A673 (cell line): Measurements from ENCODE around the gene LRRC55. TPM values are rescaled to one million over a fixed set of nuclear protein-coding genes. Genes with fewer than 3 reads are reported as not detected.

Experiments used
- BruUV-seq: library from RNA; stranded (reverse); fragments of 400-500 nt; replicated peaks from 2 replicates; lab custom pipeline; 2021; lab: Mats Ljungman, UMichigan
- CTCF ChIA-PET: fragments of 300-600 bp; sonication (Branson Sonifier 250); formaldehyde crosslinking; loops from one replicate; lab custom pipeline; 2022; ENCODE audit warnings: antibody characterized with exemption; lab: Charles Lee
- POLR2A ChIA-PET: fragments of 300-600 bp; sonication (Branson Sonifier 250); formaldehyde crosslinking; loops from one replicate; lab custom pipeline; 2022; ENCODE audit warnings: antibody characterized with exemption; ENCODE audit not compliant: low non-redundant PET; lab: Charles Lee
- DNase-seq: peaks from one replicate; pipeline ENCODE4 v3.0.0-alpha.2; 2015; ENCODE audit warnings: low spot score
- H3K27ac ChIP-seq: fragments of 200-600 bp; sonication (generic); 2 replicates; pipeline ENCODE4 v1.5.1; 2016; ENCODE audit warnings: mixed run types, low read depth, mild to moderate bottlenecking, mixed read lengths, antibody characterized with exemption, low read length; ENCODE audit not compliant: poor library complexity, severe bottlenecking
- H3K27me3 ChIP-seq: fragments of 200-600 bp; sonication (generic); replicated peaks from 2 replicates; pipeline ENCODE4 v1.6.1; 2017; ENCODE audit warnings: mixed run types, low read depth, mild to moderate bottlenecking, mixed read lengths, antibody characterized with exemption, low read length; ENCODE audit not compliant: insufficient read depth, poor library complexity
- H3K36me3 ChIP-seq: fragments of 200-600 bp; sonication (generic); 2 replicates; pipeline ENCODE4 v1.6.1; 2016; ENCODE audit warnings: mixed run types, mild to moderate bottlenecking, mixed read lengths, antibody characterized with exemption, low read length; ENCODE audit not compliant: insufficient read depth, poor library complexity, severe bottlenecking
- H3K4me1 ChIP-seq: fragments of 200-600 bp; sonication (generic); 2 replicates; pipeline ENCODE4 v1.6.1; 2017; ENCODE audit warnings: mixed run types, mild to moderate bottlenecking, mixed read lengths, antibody characterized with exemption, low read length; ENCODE audit not compliant: insufficient read depth, poor library complexity, severe bottlenecking
- H3K4me3 ChIP-seq: fragments of 200-600 bp; sonication (generic); 2 replicates; pipeline ENCODE4 v1.5.1; 2016; ENCODE audit warnings: low read depth, mixed run types, mild to moderate bottlenecking, mixed read lengths, low read length; ENCODE audit not compliant: poor library complexity, severe bottlenecking
- H3K9me3 ChIP-seq: fragments of 200-600 bp; sonication (generic); 2 replicates; pipeline ENCODE4 v1.6.1; 2016; ENCODE audit warnings: mixed run types, low read depth, mild to moderate bottlenecking, mixed read lengths, antibody characterized with exemption, low read length; ENCODE audit not compliant: poor library complexity, severe bottlenecking
- CTCF ChIP-seq: fragments of 300-800, 200-600 bp; sonication (generic); conservative IDR thresholded peaks from 2 replicates; pipeline ENCODE4 v1.5.1; 2017; ENCODE audit warnings: low read depth, mild to moderate bottlenecking, antibody characterized with exemption, low read length, moderate library complexity, mixed read lengths
- EZH2 ChIP-seq: fragments of 200-600 bp; sonication (generic); IDR thresholded peaks from 2 replicates; pipeline ENCODE4 v1.6.1; 2017; ENCODE audit warnings: borderline replicate concordance, low read depth, mild to moderate bottlenecking, mixed read lengths, antibody characterized with exemption, low read length; ENCODE audit not compliant: poor library complexity, severe bottlenecking
- intact Hi-C: fragments of 100-400 bp; cut with micrococcal nuclease; formaldehyde crosslinking; loops from one replicate; pipeline ENCODE4 v1.10.0; 2022; ENCODE audit not compliant: unreplicated experiment
- total RNA-seq: library from RNA; stranded (reverse); gene quantifications from 2 replicates; pipeline ENCODE4 v1.2.3, GENCODE V29; 2021

Gene LRRC55
- total RNA-seq, 1 experiment from 2014 or later = 3.0 TPM

GRCh38 chr11:57135020-57135751, 46.6 kb upstream of the LRRC55 start:
- DNase-seq = no peak
- TF ChIP-seq CTCF (no peak), EZH2 (no peak)
- Histone ChIP-seq H3K4me3 (no peak overlapping the region), H3K36me3 (no peaks in the 10 kb centered on the region), H3K27me3 (no peaks in the 10 kb centered on the region), H3K9me3 (no peaks in the 10 kb centered on the region), H3K4me1 (no peaks in the 10 kb centered on the region), H3K27ac (no peak overlapping the region)
- ChIA-PET POLR2A (no interaction called here), CTCF (no interaction called here)
- no TSS peak for BruUV-seq
- intact Hi-C loops = no loop called here

DNA sequence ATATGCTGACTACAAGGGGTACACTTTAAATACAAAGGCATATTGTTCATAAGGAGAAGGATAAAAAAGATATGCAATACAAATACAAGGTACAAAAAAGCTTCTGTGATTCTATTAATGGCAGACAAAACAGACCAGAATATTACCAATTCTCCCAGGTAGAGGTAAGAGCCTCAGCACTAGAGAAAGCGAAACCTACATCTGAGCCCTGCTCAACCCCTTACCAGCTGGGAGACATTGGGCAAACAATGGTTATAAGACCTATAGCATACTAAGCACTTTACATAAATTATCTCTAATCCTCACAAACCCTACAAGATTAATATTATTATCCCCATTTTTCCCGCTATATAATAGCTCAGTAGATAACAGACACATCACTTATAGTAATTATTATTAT, 41.2 kb upstream of the LRRC55 start:
- Histone ChIP-seq H3K27me3 (no peaks in the 10 kb centered on the region), H3K4me3 (no peak overlapping the region), H3K27ac (no peak overlapping the region), H3K4me1 (no peaks in the 10 kb centered on the region), H3K9me3 (no peaks in the 10 kb centered on the region), H3K36me3 (no peaks in the 10 kb centered on the region)
- intact Hi-C loops = no loop called here
- DNase-seq = no peak
- no TSS peak for BruUV-seq
- CTCF ChIA-PET = no interaction called here
- TF ChIP-seq EZH2 (no peak), CTCF (no peak)
- POLR2A ChIA-PET = no interaction called here

DNA sequence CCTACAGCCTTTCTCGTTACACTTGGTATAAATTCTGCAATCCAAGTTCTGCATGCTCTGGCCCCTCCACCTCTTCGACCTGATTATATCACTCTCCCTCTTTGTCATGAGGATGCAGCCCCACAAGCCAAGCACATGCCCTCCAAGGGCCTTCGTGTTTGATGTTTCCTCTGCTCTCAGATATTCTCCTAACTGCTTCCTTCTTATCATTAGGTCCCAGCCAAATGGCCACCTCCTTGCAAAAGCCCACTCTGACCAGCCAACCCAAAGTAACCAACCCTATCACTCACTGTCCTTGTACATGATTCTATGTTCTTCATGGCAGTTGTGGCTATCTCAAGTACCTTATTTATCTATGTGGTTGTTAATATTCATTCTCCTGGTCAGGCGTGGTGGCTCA, 38.3 kb upstream of the LRRC55 start:
- Histone ChIP-seq H3K4me1 (no peaks in the 10 kb centered on the region), H3K4me3 (no peak overlapping the region), H3K9me3 (no peaks in the 10 kb centered on the region), H3K36me3 (no peaks in the 10 kb centered on the region), H3K27me3 (no peaks in the 10 kb centered on the region), H3K27ac (no peak overlapping the region)
- no TSS peak for BruUV-seq
- ChIA-PET POLR2A (no interaction called here), CTCF (no interaction called here)
- intact Hi-C loops = no loop called here
- DNase-seq = no peak
- no peak for TF ChIP-seq EZH2

GRCh38 chr11:57144075-57144474, 37.7 kb upstream of the LRRC55 start:
- POLR2A ChIA-PET = no interaction called here
- H3K27ac ChIP-seq = no peak overlapping the region
- H3K9me3 ChIP-seq = no peaks in the 10 kb centered on the region
- TF ChIP-seq EZH2 (no peak), CTCF (no peak; the same call in 1 of the 2 replicates)
- H3K27me3 ChIP-seq = no peaks in the 10 kb centered on the region
- no peaks in the 10 kb centered on the region for H3K36me3 ChIP-seq
- CTCF ChIA-PET = no interaction called here
- H3K4me1 ChIP-seq = no peaks in the 10 kb centered on the region
- peak; percentile 4 for DNase-seq
- BruUV-seq = no TSS peak
- no peak overlapping the region for H3K4me3 ChIP-seq
- intact Hi-C loops = no loop called here
